B cell (primary cell): ENCODE measurements around the gene PPFIA4. TPM values are rescaled to one million over a fixed set of nuclear protein-coding genes. Genes with fewer than 3 reads are reported as not detected.

Experiments used
- ATAC-seq: fragments of 200-7000 bp; cut with Tn5 transposase; one replicate; pipeline ENCODE4 v1.10.0; 2021; ENCODE audit warnings: low read depth, mild to moderate bottlenecking, moderate number of reproducible peaks, moderate library complexity
- CTCF ChIA-PET: fragments of 350-600 bp; sonication (Branson Sonifier 250); formaldehyde crosslinking; loops from one replicate; lab custom pipeline; 2021; ENCODE audit warnings: antibody characterized with exemption, inconsistent platforms; lab: Charles Lee
- POLR2A ChIA-PET: fragments of 350-600 bp; sonication (Branson Sonifier 250); formaldehyde crosslinking; loops from one replicate; lab custom pipeline; 2021; ENCODE audit warnings: antibody characterized with exemption; lab: Charles Lee
- DNase-seq: peaks from one replicate; pipeline ENCODE4 v3.0.0; 2013
- H2AFZ ChIP-seq: 2 replicates; pipeline ENCODE4 v1.6.1; 2012; ENCODE audit warnings: mild to moderate bottlenecking, low read depth, low read length; ENCODE audit not compliant: insufficient read depth, poor library complexity, severe bottlenecking
- H3K27ac ChIP-seq, 2 donors: 1 replicate in 1 of 2; 2 replicates in 1 of 2; pipeline ENCODE4 v1.5.1; 2012 to 2013; ENCODE audit warnings: low read length in 2 of 2, mild to moderate bottlenecking in 2 of 2, moderate library complexity in 1 of 2
- H3K27me3 ChIP-seq, 4 experiments: fragments of 200-600 bp in 1 of 4; sonication (generic) in 1 of 4; replicated peaks in 1 of 4; 1 replicate in 2 of 4; 2 replicates in 2 of 4; pipeline versions ENCODE4 v1.6.1 to v1.7.0; 2013 to 2016; ENCODE audit warnings: low read length in 3 of 4, mild to moderate bottlenecking in 2 of 4, mixed read lengths in 1 of 4, moderate library complexity in 1 of 4; ENCODE audit not compliant: insufficient read depth in 4 of 4, control insufficient read depth in 3 of 4; ENCODE audit errors: control extremely low read depth in 1 of 4
- H3K36me3 ChIP-seq, 2 experiments: replicated peaks in 1 of 2; 1 replicate in 1 of 2; 2 replicates in 1 of 2; pipeline versions ENCODE4 v1.6.1 to v1.7.1; 2013; ENCODE audit warnings: low read length in 1 of 2; ENCODE audit not compliant: insufficient read depth in 2 of 2, control insufficient read depth in 1 of 2; ENCODE audit errors: control extremely low read depth in 1 of 2, extremely low read depth in 1 of 2
- H3K4me1 ChIP-seq, 2 donors: fragments of 200-600 bp in 1 of 2; sonication (generic) in 1 of 2; 1 replicate in 1 of 2; 2 replicates in 1 of 2; pipeline versions ENCODE4 v1.5.1 to v1.6.1; 2013 to 2017; ENCODE audit warnings: low read length in 2 of 2; ENCODE audit not compliant: control insufficient read depth in 2 of 2, insufficient read depth in 2 of 2
- H3K4me2 ChIP-seq: replicated peaks from 2 replicates; pipeline ENCODE3; 2012; ENCODE audit warnings: mild to moderate bottlenecking, low read depth, low read length; ENCODE audit not compliant: poor library complexity, severe bottlenecking
- H3K4me3 ChIP-seq, 5 experiments: fragments of 200-600 bp in 1 of 5; sonication (generic) in 1 of 5; 1 replicate in 3 of 5; 2 replicates in 2 of 5; pipeline versions ENCODE4 v1.5.1 to v1.7.0; 2011 to 2016; ENCODE audit warnings: low read length in 4 of 5, mild to moderate bottlenecking in 4 of 5, low read depth in 2 of 5, control low read depth in 1 of 5, moderate library complexity in 1 of 5; ENCODE audit not compliant: insufficient read depth in 1 of 5; ENCODE audit errors: control extremely low read depth in 1 of 5, extremely low read depth in 1 of 5
- H3K79me2 ChIP-seq: fragments of 200-600 bp; sonication (generic); one replicate; pipeline ENCODE4 v1.6.0; 2016; ENCODE audit warnings: low read length; ENCODE audit not compliant: control insufficient read depth, insufficient read depth
- H3K9ac ChIP-seq: fragments of 200-600 bp; sonication (generic); 2 replicates; pipeline ENCODE4 v1.6.1; 2017; ENCODE audit warnings: mild to moderate bottlenecking, low read length, moderate library complexity
- H3K9me3 ChIP-seq, 3 donors: one replicate each; pipeline versions ENCODE4 v1.6.1 to v1.7.1; 2013; ENCODE audit warnings: low read length in 2 of 3; ENCODE audit not compliant: control insufficient read depth in 2 of 3, insufficient read depth in 1 of 3; ENCODE audit errors: control extremely low read depth in 1 of 3
- H4K20me1 ChIP-seq: 2 replicates; pipeline ENCODE4 v1.6.0; 2012; ENCODE audit warnings: mild to moderate bottlenecking, low read length; ENCODE audit not compliant: insufficient read depth, control insufficient read depth, poor library complexity, severe bottlenecking
- H3K27ac Mint-ChIP-seq: one replicate; pipeline ENCODE4 v1.8.0; 2021; ENCODE audit warnings: mixed read lengths
- H3K27me3 Mint-ChIP-seq: one replicate; pipeline ENCODE4 v1.8.0; 2021; ENCODE audit warnings: mixed read lengths
- H3K4me1 Mint-ChIP-seq: one replicate; pipeline ENCODE4 v1.8.0; 2021; ENCODE audit warnings: mixed read lengths
- H3K4me3 Mint-ChIP-seq: one replicate; pipeline ENCODE4 v1.8.0; 2021; ENCODE audit warnings: mixed read lengths
- H3K9me3 Mint-ChIP-seq: one replicate; pipeline ENCODE4 v1.8.0; 2022; ENCODE audit warnings: mixed read lengths; ENCODE audit not compliant: insufficient read depth
- EZH2 ChIP-seq: IDR thresholded peaks from 2 replicates; pipeline ENCODE4 v1.6.1; 2012; ENCODE audit warnings: borderline replicate concordance, low read depth, mild to moderate bottlenecking, moderate library complexity, low read length; ENCODE audit not compliant: insufficient read depth, poor library complexity, severe bottlenecking
- WGBS: methylation state at CpG from one replicate; pipeline ENCODE4 v1.1.5; 2013; ENCODE audit warnings: missing lambda C conversion rate; ENCODE audit not compliant: insufficient coverage; 5-methylcytosine and 5-hydroxymethylcytosine counted together
- intact Hi-C: fragments of 100-400 bp; cut with micrococcal nuclease; formaldehyde crosslinking; loops from one replicate; pipeline ENCODE4 v1.10.0; 2022
- polyA plus RNA-seq: library from polyadenylated mRNA; depleted of rRNA; stranded (reverse); fragments of >200 nt; gene quantifications from 2 replicates; pipeline ENCODE4 v1.2.3, GENCODE V29; 2012
- total RNA-seq, 2 donors: library from RNA; stranded (reverse); fragments of 120-200 nt in 1 of 2; gene quantifications; 1 replicate in 1 of 2; 2 replicates in 1 of 2; pipeline versions ENCODE4 v1.2.3 to v1.2.4, GENCODE V29; 2013 to 2022
- TF ChIP-seq, protein P1 (sequence below): fragments of 200-600 bp; IDR thresholded peaks from one replicate; pipeline ENCODE4 v1.8.0; 2022; ENCODE audit warnings: antibody characterized with exemption, mild to moderate bottlenecking

PPFIA4 gene
- total and polyA plus RNA-seq, 2 donors (not counting 1 experiment from before 2014, with no cell fraction given): 0.09 to 0.62 TPM

DNA sequence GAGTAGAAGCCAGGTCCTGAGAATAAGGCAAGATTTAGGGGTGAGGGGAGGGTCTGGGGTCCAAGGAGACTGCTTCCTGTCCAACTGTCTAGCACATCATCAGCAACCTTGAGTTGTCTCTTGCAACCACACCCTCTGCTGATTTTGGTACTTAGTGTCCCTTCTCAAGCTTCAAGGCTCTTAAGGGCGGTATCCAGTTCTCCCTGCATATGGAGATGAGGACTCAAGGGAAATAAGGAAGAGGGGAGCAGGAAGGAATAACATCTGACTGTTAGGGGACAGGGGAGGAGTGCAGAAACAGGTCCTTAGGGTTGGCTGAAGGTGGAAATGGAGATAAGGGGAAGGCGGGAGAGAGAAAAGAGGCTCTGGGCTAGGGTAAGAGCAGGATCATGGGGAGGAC lies 47.2 kb downstream of the PPFIA4 start:
- Mint-ChIP-seq H3K4me3 (no peak overlapping the region), H3K9me3 (no peaks in the 10 kb centered on the region), H3K4me1 (peaks cover 21% of the 10 kb centered on the region), H3K27me3 (peaks cover 46% of the 10 kb centered on the region), H3K27ac (no peak overlapping the region)
- Histone ChIP-seq H3K4me2 (no peak overlapping the region), H3K27me3 (peaks cover 0 to 39% (median 10%) of the 10 kb centered on the region in 4 experiments), H3K9me3 (peaks cover 0 to 3% (median 0%) of the 10 kb centered on the region in 3 donors), H3K79me2 (no peaks in the 10 kb centered on the region), H3K4me3 (no peak overlapping the region), H4K20me1 (no peaks in the 10 kb centered on the region), H3K9ac (no peak overlapping the region), H2AFZ (no peak overlapping the region), H3K4me1 (peaks cover 18 to 21% of the 10 kb centered on the region in 2 donors), H3K36me3 (no peaks in the 10 kb centered on the region), H3K27ac (no peak overlapping the region)
- CTCF ChIA-PET: interaction anchor here (0.7 kb wide), 1 partner anchor 11 kb away, joined by 3 read pairs; no protein-coding TSS in a partner anchor
- WGBS: 100% methylated on average over 2 of the region's 2 CpGs
- TF ChIP-seq, protein P1, sequence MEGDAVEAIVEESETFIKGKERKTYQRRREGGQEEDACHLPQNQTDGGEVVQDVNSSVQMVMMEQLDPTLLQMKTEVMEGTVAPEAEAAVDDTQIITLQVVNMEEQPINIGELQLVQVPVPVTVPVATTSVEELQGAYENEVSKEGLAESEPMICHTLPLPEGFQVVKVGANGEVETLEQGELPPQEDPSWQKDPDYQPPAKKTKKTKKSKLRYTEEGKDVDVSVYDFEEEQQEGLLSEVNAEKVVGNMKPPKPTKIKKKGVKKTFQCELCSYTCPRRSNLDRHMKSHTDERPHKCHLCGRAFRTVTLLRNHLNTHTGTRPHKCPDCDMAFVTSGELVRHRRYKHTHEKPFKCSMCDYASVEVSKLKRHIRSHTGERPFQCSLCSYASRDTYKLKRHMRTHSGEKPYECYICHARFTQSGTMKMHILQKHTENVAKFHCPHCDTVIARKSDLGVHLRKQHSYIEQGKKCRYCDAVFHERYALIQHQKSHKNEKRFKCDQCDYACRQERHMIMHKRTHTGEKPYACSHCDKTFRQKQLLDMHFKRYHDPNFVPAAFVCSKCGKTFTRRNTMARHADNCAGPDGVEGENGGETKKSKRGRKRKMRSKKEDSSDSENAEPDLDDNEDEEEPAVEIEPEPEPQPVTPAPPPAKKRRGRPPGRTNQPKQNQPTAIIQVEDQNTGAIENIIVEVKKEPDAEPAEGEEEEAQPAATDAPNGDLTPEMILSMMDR: no peak
- TF ChIP-seq EZH2: no peak
- POLR2A ChIA-PET: no interaction called here
- DNase-seq: no peak
- no peak for ATAC-seq
- intact Hi-C loops: no loop called here

DNA sequence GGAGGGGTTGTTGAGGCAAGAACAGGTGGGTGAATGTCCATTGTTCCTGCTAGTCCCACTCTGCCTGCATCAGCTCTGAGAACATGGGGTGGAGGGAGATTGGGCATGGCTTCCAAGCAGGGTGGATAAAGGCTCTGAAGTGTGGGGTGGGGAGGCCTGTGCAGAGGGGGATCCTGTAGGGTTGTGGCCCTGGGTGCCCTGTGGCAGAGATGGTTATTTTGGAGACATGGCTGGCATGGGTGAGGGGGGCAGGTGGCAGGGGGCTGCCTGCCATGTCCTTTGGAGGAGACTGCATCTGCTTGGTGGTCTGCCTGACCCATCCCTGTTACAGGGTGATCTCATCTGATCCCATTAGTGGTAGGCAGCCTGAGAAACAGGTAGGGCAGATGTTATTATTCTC lies 48.3 kb downstream of the PPFIA4 start:
- no peak overlapping the region for H3K9ac ChIP-seq
- no peak overlapping the region for H3K27ac ChIP-seq
- H3K9me3 ChIP-seq: peaks cover 0 to 3% (median 0%) of the 10 kb centered on the region in 3 donors
- peaks cover 52% of the 10 kb centered on the region for H3K27me3 Mint-ChIP-seq
- intact Hi-C loops: no loop called here
- no peak overlapping the region for H3K4me2 ChIP-seq
- no peak overlapping the region for H3K27ac Mint-ChIP-seq
- H3K79me2 ChIP-seq: no peaks in the 10 kb centered on the region
- DNase-seq (no peak), ATAC-seq (no peak)
- no peaks in the 10 kb centered on the region for H3K36me3 ChIP-seq
- H3K4me3 Mint-ChIP-seq: no peak overlapping the region
- H4K20me1 ChIP-seq: no peaks in the 10 kb centered on the region
- H3K27me3 ChIP-seq: peaks cover 0 to 39% (median 10%) of the 10 kb centered on the region in 4 experiments
- POLR2A ChIA-PET: no interaction called here
- H3K4me1 Mint-ChIP-seq: peaks cover 12% of the 10 kb centered on the region
- TF ChIP-seq, protein P1: no peak
- TF ChIP-seq EZH2: no peak
- CTCF ChIA-PET: no interaction called here
- peaks cover 12% of the 10 kb centered on the region in 2 donors for H3K4me1 ChIP-seq
- H3K9me3 Mint-ChIP-seq: no peaks in the 10 kb centered on the region
- H3K4me3 ChIP-seq: no peak overlapping the region
- no peak overlapping the region for H2AFZ ChIP-seq
